CD4-positive, alpha-beta T cell treated with Interferon gamma for 1 hour (primary cell): ENCODE results near the gene IGSF9.
A peak's percentile ranks its signal among the peaks of the same experiment; 100 is the strongest.

Experiments used
- DNase-seq: peaks from one replicate; pipeline ENCODE4 v3.0.0-alpha.2; 2020

The IGSF9 gene

GRCh38 chr1:159944623-159945455, 574 bp downstream of the IGSF9 start:
- no peak for DNase-seq

- DNase-seq: no peak
Measured at GRCh38 chr1:159943908-159944622, 1.3 kb downstream of the IGSF9 start.

GRCh38 chr1:159943278-159943640, 2.2 kb downstream of the IGSF9 start:
- no peak for DNase-seq

GRCh38 chr1:159942632-159943277, 2.7 kb downstream of the IGSF9 start:
- no peak for DNase-seq

GRCh38 chr1:159941591-159942560, 3.5 kb downstream of the IGSF9 start:
- no peak for DNase-seq

- no peak for DNase-seq
Measured at GRCh38 chr1:159941141-159941540, 4.3 kb downstream of the IGSF9 start.

GRCh38 chr1:159940006-159940620, 5.3 kb downstream of the IGSF9 start:
- no peak for DNase-seq

- no peak for DNase-seq
Measured at GRCh38 chr1:159939678-159940002, 5.8 kb downstream of the IGSF9 start.

- no peak for DNase-seq
Measured at GRCh38 chr1:159938905-159939677, 6.3 kb downstream of the IGSF9 start.

- no peak for DNase-seq
Measured at GRCh38 chr1:159938211-159938852, 7.1 kb downstream of the IGSF9 start.

GRCh38 chr1:159937054-159937750, 8.2 kb downstream of the IGSF9 start:
- DNase-seq: no peak

GRCh38 chr1:159936273-159936904, 9.0 kb downstream of the IGSF9 start:
- DNase-seq: peak; percentile 70

GRCh38 chr1:159935719-159936272, 9.6 kb downstream of the IGSF9 start:
- DNase-seq: no peak

- no peak for DNase-seq
Measured at GRCh38 chr1:159935305-159935704, 10.1 kb downstream of the IGSF9 start.

- DNase-seq: no peak
Measured at GRCh38 chr1:159934136-159935039, 11.0 kb downstream of the IGSF9 start.

GRCh38 chr1:159933347-159933746, 12.1 kb downstream of the IGSF9 start:
- no peak for DNase-seq

- DNase-seq: no peak
Measured at GRCh38 chr1:159932296-159933285, 12.8 kb downstream of the IGSF9 start.
